SW 1271 (cell line): ENCODE results near the gene AIFM1.
"Not testable (repeated sequence)": the region's sequence is repeated elsewhere in the genome, so short reads cannot be mapped to it uniquely, and the experiment has no call there.

Experiments
- DNase-seq, 2 experiments: peaks; one replicate each; lab custom pipeline; 2025; lab: John Stamatoyannopoulos, UW

The AIFM1 gene

DNA sequence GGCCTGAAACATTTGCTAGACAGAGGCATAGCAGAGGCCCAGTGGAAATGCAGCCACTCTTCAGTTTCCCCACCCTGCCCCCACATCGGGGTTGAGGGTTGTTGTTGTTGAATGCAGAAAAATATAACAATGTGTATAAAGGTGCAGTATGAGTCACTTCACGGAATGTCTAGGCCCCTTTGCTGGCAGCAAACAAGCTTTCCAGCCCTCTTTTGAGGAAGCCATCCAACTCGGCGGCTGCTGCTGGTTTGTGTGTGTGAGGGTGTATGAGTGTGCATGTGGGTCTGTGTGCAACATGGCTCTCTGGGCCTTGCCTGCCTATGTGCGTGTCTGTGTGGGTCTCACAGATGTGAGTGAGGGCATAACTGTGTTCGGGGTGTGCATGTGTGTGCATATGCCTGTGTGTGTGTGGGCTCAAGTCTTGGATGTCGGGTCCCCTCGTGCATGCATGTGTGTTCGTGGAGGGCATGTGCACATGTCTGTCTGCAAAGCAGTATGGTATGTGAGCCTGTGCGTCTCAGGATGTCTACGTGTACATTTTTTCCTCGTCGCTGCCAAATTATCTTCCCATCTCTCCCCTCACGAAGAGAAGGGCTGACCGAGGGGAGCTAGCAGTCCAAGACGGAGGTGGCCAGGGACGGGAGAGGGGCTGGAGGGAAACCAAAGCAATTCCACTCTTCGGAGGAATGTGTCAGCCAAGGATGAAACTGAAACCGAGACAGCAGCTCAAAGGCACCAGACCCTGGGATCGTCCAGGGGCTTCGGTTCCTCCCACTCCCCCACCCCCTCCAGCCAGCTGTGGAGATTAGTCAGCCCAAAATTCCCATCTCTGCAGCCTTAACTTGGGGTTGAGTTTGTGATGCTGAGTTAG, 47.0 kb downstream of the AIFM1 start:
- peak in 1 of 2 experiments; percentile 0 for DNase-seq

DNA sequence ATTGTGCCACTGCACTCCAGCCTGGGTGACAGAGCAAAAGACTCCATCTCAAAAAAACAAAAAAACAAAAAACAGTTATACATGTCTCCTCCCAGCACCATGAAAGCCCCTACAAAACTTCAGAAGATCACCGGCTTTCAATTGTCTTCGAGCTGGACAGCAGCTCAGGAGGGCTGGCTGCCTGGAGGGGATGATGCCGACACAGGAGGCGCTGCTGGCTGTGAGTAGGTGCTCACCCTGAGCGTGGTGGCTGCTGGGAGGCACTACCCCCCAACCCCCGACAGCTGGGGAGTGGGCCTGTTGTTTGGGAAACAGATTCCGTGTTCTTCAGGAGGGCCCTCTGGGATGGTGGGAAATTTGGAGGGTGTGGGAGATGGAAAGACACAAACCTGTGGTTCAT, 48.5 kb downstream of the AIFM1 start:
- no peak for DNase-seq

DNA sequence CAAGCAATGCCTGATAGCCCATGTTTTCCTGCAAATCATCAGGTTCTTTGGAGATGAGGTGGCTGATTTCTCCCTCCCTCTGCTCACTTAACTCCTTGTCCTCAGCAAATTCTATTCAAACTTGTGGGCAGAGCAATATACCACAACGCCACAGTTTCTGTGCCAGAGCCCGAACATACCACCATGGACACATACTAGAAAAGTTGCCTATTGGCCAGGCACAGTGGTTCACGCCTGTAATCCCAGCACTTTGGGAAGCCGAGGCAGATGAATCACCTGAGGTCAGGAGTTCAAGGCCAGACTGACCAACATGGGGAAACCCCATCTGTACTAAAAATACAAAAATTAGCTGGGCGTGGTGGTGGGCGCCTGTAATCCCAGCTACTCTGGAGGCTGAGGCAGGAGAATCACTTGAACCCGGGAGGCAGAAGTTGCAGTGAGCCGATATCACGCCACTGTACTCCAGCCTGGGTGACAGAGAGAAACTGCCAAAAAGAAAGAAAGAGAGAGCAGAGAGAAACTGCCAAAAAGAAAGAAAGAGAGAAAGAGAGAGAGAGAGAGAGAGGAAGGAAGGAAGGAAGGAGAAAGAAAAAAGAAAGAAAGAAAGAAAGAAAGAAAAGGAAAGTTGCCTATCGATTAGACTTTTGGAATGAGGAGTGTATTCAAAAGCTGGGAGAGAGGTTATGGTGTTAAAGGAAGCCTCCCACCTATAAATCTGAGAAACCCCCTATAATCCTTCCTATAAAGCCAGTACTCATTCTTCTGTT, 50.3 kb downstream of the AIFM1 start:
- not testable (repeated sequence) for DNase-seq

DNA sequence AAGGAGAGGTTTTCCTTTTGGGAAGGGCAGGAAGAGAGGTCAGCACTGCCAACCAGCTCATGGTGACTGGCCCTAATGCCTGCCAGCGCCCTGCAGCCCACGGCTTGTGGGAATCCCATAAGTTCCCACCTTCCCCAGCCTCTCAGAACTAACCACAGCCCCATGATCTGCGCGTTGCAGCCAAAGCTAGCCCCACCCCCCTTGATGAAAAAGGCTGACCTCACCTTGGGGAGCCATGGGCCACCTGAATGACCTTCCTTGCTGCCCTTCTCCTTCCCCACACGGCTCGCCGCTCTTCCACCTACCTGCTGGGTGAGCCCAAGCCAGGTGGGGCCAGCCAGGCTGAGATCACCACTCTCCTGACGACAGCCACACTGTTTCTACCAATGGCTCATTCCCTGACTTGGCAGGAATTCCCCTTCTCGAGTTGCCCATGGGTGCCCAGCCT, 51.5 kb downstream of the AIFM1 start:
- DNase-seq, result no peak

DNA sequence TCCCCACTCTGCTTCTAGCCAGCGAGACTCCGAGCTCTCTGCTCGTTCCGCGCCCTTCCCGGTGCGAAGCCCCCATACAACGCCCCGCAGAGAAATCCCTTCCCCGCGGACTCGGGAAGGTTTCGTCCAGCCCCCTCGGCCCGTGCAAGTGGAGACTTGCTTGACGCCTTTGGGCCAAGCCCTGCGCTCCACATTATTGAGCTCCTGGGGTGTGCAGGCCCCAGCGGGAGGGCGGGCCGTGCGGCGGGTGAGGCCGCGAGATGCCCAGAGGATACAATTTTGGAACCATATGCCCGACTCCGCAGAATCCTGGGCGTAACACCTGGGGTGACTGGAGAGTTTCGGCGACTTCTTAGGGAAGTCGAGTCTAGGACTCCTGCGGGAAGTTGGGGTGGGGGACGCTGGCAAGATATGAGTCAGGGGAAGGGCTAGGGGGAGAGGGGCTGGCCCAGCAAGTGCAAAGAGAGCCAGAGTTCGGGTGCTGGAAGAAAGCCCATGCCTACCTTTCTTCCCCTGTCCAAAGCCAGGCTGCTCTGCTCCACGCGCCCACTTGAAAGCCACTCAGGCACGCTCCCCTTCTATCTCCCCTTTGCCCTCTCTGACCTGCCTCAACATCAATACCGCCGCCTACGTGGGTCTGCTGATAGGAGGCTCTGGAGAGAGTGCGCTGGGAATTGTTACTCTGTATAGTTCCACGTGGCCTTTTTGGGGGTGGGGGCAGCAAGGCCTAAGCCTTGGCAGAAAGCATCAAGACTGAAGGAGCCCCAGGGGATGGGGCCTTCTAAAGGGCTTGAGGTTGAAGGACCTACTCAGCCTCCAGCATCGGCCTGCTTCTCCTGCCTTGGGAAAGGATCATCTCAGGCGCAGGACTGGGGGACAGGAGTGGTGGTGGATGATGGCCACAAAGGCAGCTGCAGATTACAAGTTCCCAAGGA, 54.2 kb downstream of the AIFM1 start:
- no peak for DNase-seq

DNA sequence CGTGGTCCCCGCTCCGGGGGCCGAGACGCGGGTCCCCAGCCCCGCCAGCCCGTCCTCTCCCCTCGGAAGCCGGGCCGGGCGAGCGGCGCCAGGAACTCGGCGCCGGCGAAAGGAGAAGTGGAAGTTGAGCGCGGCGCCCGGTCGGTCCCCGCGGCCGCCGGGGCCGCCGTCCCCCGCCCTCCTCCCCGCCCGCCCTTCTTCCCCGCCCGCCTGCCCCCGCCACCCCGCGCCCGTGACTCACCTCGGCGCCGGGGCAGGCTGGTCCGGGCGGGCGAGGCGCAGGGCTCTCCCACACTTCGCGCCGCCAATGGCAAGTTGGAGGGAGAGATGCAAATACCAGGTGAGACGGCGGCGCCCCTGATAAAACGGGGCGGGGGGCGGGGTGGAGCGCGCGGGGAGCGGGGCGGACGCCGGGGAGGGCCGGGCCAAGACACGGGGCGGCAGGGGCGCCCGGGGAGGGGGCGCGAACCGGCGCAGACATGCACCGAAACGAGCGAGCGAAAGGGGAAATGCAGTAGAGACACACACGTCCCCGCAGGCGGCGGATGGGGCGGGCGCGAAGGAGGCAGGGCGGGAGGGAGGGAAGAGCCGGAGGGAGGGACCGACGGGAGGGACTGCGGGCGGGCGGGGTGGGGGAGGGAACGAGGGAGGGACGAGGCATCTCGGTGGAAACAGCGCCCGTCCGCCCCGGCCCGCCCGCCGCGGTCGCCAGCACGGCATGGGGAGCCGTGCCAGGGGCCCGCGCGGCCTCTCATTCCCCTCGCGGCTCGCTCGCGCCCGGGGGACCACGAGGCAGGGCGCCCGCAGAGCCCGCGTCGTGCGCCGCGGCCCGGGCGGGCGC, 55.0 kb downstream of the AIFM1 start, which contains the start of gene ELF4:
Gene ELF4 (minus strand): TSS at position 119 of the 841 bp plus-strand sequence. CDS start 29,167 bp downstream, outside the sequence.
- peak in 1 of 2 experiments; percentile 21 for DNase-seq

DNA sequence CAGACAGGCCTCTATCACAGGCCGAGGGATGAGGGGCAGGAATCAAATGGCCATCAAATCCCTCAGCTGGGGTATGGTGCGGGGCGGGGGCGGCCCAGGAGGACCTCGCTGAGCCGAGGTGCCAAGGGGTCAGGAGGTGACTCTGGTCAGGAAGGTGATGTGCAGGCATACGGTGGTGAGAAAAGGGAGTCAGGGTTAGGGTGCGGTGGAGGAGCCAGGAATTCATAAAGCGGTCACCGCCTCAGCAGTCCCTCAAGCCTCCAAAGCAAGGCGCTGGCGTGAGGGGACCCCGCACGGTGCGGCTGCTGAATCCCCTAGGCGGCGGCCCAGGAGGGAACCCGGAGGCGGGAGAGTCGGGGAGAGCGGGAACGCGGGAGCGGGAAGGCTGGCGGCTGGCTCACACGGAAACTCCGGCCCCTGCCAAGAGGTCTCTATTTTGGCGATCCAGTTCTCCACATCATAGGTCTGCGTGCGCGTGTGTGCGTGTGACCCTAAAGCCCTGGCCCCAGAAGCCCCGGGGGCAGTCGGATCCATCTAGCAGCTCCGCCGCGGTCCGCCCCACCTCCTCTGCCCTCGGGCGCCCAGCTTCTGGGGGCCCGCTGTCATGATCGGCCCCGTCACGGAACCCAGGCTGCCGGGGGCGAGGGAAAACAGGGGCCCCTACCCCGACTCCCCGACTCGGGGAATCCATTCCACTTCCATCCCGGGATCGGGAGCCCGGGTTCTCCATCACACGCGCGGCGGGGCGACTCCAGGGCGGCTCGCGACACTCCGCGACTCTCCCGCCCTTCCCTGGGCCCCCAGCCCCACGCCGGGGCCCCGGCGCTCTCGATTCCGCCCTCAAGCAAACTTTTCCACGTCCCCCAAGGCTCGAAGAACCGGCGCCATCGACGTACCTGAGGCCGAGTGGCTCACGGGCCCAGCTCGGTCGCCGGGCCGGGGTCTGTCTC, 55.9 kb downstream of the AIFM1 start:
- DNase-seq, result no peak

DNA sequence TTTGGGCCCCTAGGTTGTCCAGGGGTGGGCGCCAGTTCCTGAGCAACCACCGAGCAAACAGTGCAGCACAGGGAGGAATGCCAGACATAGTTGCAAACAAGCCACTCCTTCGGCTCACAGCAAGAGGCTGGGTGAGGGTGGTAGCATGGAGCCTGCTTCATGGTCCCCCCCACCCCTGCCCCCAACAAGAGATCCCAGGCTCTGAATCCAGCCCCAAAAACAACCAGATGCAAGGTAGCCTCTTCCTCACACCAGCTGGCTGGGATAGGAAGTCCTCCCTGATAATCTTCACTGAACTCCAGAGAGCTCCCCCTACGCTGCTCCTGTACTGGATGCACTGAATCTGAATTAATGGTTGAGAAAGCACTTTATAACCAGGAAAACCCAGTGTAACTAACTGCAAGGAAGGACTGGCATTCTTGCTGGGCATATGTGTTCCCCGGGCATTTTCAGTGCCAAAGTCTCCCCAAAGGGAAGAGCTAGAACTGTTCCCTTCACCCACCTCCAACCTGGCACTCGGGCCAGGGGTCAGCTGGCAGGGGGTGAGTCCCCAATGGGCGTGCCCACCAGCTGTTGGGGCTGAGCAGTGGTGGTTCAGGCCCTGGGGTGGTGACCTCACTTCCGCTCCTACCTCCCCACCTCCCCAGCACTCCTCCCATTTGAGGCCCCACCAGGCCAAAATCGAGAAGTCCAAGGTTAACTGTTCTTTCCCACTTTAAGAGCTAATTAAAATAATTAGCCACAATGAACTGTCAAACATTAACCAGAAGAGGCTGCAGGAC, 56.8 kb downstream of the AIFM1 start:
- DNase-seq, result peak in 1 of 2 experiments; percentile 6

DNA sequence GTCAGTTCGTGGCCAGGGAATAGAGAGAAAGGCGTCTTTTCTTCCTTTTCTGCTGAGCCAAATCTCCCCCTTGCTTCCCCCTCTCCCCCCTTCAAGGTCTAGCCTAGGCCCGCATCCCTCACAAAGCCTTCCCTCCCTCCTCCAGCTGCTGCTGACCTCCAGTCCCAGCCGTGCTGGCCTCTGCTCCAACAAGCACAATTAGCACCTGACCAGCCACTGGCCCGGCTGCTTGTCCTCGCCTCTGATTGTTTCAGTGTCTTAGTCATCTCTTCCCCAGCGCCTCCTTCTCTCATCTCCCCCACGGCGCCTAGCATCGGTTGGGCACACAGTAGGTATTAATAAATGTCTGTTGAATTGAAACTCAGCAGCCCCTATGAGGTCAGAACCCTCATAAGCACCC, 59.6 kb downstream of the AIFM1 start:
- no peak for DNase-seq

DNA sequence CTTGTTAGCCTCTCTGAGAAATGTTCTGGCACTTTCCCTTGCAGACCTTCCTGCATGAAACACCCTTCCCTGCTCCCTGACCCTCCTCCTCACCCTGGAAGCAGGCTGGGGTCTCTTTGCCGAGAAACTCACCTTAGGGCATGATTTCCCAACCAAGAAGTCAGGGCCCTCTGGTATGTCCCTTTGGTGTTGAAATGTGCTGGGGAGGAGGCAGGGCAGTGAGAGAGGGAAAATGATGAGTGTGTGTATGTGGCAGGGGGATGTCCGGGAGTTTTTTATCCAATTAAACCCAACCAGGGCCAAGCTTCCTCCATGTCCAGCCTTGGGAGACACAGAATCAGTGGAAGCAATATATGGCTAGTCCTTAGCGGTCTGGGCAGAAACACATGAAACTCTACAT, 60.4 kb downstream of the AIFM1 start:
- no peak for DNase-seq

DNA sequence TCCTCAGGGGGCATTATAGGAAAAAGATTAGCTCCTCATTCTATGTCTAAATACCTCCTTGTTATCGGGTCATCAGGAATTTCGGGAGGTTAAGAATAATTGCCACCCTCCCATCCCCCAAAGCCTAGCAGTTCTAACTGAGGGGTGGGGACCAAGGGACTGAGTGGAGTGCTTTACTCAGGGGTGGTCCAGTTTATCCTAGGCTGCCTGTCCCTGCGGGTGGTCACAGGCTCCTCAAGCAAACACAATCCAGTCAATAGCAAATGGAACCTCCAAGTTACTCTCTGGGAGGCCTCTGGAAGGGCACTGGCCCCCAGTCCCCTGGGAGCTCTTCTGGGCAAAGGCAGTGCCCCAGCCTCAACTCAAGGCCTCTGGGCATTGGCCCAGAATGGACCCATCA, 62.0 kb downstream of the AIFM1 start:
- DNase-seq, result no peak

DNA sequence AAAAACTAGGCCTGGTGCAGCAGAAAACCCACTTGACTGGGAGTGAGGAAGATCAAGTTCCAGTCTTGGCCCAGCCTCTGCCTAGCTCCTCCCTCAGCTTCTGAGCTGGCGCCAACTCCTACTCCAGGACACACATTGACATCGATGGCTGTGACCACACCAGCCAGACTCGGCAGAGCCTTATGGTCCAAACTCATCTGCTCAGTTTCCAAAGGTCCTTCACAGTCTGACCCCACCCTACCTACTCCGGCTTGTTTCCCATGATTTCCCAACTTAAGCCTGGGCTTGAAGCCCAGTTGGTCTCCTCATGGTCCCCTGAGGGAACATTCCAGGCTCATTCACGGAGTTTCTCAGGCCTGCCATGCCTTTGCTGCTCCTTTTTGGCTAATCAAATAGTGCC, 65.5 kb downstream of the AIFM1 start:
- no peak for DNase-seq

DNA sequence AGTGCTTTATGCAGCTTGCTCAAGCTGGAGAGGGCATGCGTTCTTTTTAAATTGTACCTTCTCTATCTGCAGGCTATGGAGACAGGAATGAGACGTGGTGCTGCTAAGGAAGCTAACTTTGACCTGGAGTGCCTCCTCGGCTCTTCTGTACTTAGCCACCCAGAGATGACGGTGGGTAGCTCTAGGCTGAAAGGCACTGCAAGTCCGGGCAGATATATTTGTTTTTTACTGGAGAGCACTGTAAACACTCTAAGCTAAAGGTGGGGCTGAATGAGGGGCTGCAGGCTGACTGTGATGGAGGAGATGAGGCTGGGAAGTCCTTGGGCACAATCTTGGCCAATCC, 67.5 kb downstream of the AIFM1 start:
- no peak for DNase-seq

DNA sequence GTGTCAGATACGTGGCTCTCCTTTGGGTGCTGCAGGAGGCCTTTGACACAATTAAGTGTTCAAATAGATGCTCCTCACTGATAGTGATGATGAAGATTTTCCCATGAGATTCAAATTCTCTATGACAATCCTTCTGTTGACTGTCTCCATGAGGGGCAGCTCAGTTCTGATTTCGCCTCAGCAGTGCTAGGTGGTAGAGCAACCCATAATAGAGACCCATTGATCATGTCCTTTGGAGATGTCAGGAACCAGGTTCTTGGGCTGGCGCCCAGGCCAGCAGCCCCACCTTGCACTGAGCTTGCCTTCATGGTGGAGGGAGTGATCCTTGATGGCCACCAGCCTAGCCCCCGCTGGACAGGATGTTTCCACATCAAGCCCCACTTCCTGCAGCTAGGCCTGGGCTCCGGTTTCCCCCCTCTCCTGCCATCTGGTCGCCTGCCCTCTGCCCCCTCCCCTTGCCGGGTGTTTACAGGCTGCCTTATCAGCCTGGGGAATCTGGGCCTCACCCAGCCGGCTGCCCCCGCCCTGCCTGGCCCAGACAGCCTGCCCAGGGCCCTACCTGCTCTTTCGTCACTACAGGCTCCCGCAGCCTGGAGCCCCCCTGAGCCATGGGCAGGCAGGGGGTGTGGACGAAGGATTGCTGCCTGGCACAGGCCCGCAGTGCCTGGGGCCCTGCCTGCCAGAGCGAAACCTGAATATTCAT, 68.0 kb downstream of the AIFM1 start:
- no peak for DNase-seq

DNA sequence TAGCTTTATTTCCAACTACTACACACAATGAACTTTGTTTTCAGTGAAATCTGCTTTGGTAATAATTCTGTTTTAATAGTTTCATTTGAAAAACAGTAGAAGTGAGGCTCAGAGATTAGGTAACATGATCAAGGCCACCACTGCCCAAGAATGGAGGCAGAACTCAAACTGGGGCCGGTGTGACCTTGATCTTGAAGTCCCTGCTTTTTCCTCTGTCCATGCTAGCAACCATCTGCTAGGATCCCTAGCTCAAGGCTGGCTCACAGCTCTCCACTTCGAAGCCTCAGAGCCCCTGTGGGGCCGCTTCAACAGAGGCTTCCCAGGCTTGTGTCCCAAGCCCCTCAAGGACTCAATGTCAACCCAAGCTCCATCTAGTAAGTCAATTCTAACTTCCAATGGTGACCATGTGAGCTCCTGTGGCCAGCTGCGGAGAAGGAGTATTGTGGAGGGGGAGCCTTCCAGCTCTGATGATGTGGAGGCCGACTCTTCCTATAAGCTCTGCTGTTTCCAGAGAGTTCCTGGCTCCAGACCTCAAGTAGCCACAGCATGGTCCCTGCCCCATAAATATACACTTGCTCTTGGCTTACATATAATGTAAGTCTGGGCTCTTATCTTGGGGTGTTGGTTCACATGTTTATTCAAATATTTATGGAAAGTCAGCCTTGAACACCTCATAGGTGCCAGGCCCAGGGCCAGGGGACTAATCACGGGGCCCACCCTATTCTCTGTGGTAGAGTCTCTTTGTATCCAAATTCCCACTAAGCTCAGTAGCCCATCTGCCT, 70.2 kb downstream of the AIFM1 start:
- DNase-seq, result no peak

DNA sequence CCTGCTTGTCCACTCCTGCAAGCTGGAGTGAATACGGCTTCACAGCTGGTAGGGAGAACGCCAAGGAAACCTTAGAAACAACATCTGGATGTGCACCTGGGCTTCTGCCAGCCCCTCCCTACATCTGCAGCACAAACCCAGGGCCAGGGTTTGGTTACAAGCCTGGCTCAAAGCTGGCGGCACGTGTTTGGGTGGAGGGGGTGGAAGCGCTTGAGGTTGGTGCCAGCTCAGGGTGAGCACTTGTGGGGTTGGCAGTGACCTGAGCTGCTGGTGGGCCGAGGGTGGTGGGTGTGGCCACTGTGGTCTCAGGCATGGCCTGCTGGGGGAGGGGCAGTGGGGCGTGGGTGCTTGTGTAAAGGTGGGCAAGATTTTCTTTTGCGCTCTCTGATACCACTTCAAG, 70.9 kb downstream of the AIFM1 start:
- no peak for DNase-seq

DNA sequence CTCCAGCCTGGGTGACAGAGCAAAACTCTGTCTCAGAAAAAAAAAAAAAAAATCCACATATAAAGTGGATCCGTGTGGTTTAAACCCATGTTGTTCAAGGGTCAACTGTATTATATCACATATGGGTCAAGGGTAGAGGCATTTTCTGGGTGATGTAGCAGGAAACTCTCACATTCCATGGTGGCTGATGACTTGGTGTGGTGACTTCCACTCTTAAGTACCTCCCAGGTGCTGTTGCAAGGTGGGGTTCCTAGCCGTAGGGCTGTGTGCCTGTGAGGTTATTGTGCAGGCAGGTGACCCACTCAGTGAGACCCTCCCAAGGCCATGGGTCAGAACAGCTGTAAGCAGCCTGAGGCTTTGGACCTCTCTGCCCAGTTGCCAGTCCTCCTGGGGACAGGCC, 72.4 kb downstream of the AIFM1 start:
- no peak for DNase-seq
